Chondrocyte (in vitro differentiated cells): ENCODE measurements around the gene TMEM19. TPM values are rescaled to one million over a fixed set of nuclear protein-coding genes. Genes with fewer than 3 reads are reported as not detected.

Experiments
- DNase-seq: peaks from one replicate; pipeline ENCODE4 v3.0.0; 2021; ENCODE audit warnings: mixed read lengths, low spot score
- H3K27ac Mint-ChIP-seq: one replicate; pipeline ENCODE4 v1.8.0; 2021; ENCODE audit warnings: mild to moderate bottlenecking, moderate library complexity, mixed read lengths; ENCODE audit not compliant: unreplicated experiment
- H3K27me3 Mint-ChIP-seq: 2 replicates; pipeline ENCODE4 v1.8.0; 2021; ENCODE audit warnings: low read depth, mixed read lengths
- H3K36me3 Mint-ChIP-seq: 2 replicates; pipeline ENCODE4 v1.8.0; 2021; ENCODE audit warnings: low read depth, mixed read lengths
- H3K4me1 Mint-ChIP-seq: 2 replicates; pipeline ENCODE4 v1.8.0; 2021; ENCODE audit warnings: low read depth, mild to moderate bottlenecking, mixed read lengths
- H3K4me3 Mint-ChIP-seq: one replicate; pipeline ENCODE4 v1.8.0; 2021; ENCODE audit warnings: mild to moderate bottlenecking, moderate library complexity, mixed read lengths; ENCODE audit not compliant: unreplicated experiment
- H3K9me3 Mint-ChIP-seq: 2 replicates; pipeline ENCODE4 v1.8.0; 2021; ENCODE audit warnings: low read depth, mixed read lengths
- long read RNA-seq: library from polyadenylated mRNA; stranded (forward); transcript quantifications from one replicate; pipeline ENCODE4 v2.0.0, GENCODE V29; 2021
- total RNA-seq: library from RNA; stranded (reverse); gene quantifications from 3 replicates; pipeline ENCODE4 v1.2.1, GENCODE V29; 2021
- TF ChIP-seq, protein P1 (sequence below): fragments of 200-600 bp; sonication (generic); IDR thresholded peaks from 2 replicates; pipeline ENCODE4 v1.5.0; 2021; ENCODE audit warnings: antibody characterized with exemption, mild to moderate bottlenecking, moderate library complexity

The TMEM19 gene
- total RNA-seq: 25.7 to 35.0 TPM (median 27.5 TPM) in 3 replicates
- long read RNA-seq, full-length matches to known transcripts: 20 of 36 reads
- long read RNA-seq, partial matches to known transcripts: 0 of 36 reads
- long read RNA-seq, other reads (novel, unspliced or antisense): 16 of 36 reads

DNA sequence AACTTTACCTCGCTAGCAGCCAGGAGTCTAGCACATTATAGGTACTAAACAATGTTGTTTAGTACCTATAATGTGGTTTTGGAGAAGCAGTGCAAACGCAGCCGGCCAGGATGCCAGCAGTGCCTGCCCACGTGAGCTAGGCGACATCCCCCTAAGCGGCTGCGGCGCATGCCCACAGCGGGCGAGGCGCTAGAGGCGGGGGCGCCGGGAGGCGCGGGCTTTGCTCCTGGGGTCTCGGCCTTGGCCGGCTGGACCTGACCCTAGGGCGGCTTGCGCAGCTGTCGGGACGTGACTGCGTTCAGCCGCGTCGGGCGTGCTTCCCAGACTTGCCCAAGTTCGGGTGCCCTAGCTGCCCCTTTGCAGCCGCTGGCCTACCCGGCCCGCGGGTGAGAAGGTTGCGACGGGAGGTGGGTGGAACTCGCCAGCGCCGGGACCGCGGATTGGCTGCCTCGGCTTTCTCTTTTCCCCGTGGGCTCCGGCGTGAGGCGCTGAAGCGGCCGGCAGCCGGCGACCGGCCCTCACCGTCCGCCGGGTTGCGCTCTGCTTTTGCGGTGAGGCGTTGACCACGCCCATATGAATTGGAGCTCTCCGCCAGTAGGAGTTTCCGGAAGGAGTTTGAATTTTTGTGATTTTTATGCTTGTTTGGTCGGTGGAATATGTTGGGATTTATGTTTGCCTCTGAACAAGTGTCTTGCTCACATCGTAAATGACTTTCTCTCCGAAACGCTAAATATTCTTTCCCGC lies at the start of gene TMEM19:
Gene TMEM19, plus strand, starts transcription at position 169 of the 744 bp plus-strand sequence. CDS start 599 bp downstream, outside the sequence.
- no peaks in the 10 kb centered on the region for H3K9me3 Mint-ChIP-seq
- H3K27ac Mint-ChIP-seq: peak within 1 kb of the TSS; percentile 85
- peaks cover 26% of the 10 kb centered on the region for H3K4me1 Mint-ChIP-seq
- H3K36me3 Mint-ChIP-seq: no peaks in the 10 kb centered on the region
- H3K27me3 Mint-ChIP-seq: no peaks in the 10 kb centered on the region
- peak; percentile 96 for DNase-seq
- TF ChIP-seq, protein P1, sequence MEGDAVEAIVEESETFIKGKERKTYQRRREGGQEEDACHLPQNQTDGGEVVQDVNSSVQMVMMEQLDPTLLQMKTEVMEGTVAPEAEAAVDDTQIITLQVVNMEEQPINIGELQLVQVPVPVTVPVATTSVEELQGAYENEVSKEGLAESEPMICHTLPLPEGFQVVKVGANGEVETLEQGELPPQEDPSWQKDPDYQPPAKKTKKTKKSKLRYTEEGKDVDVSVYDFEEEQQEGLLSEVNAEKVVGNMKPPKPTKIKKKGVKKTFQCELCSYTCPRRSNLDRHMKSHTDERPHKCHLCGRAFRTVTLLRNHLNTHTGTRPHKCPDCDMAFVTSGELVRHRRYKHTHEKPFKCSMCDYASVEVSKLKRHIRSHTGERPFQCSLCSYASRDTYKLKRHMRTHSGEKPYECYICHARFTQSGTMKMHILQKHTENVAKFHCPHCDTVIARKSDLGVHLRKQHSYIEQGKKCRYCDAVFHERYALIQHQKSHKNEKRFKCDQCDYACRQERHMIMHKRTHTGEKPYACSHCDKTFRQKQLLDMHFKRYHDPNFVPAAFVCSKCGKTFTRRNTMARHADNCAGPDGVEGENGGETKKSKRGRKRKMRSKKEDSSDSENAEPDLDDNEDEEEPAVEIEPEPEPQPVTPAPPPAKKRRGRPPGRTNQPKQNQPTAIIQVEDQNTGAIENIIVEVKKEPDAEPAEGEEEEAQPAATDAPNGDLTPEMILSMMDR: peak; percentile 67
- peak within 1 kb of the TSS; percentile 78 for H3K4me3 Mint-ChIP-seq

DNA sequence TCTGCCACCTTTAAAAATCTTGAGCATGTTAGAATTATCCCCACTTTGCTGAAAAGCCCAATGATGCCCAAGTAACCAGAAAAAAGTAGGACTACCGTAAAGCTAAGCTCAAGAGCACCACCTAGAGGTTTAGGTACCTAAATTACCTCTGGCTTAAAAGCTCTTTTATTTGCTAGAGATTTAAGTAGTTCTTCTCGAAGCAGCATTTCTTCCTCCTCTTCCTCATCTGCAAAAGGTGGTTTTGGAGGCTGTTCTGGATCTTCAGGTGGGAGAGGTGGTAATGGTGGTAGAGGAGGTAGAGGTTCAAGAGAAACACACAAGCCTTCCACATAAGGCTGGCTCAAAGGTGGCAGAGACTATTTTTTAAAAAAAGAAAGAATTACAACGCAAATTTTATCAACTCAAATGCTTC lies 49.2 kb upstream of the TMEM19 start:
- peaks cover 39% of the 10 kb centered on the region for H3K36me3 Mint-ChIP-seq
- H3K9me3 Mint-ChIP-seq: no peaks in the 10 kb centered on the region
- peak overlapping the region; percentile 74 for H3K27ac Mint-ChIP-seq
- H3K27me3 Mint-ChIP-seq: no peaks in the 10 kb centered on the region
- no peak overlapping the region for H3K4me3 Mint-ChIP-seq
- DNase-seq: no peak
- TF ChIP-seq, protein P1: peak; percentile 91
- H3K4me1 Mint-ChIP-seq: peaks cover 28% of the 10 kb centered on the region

DNA sequence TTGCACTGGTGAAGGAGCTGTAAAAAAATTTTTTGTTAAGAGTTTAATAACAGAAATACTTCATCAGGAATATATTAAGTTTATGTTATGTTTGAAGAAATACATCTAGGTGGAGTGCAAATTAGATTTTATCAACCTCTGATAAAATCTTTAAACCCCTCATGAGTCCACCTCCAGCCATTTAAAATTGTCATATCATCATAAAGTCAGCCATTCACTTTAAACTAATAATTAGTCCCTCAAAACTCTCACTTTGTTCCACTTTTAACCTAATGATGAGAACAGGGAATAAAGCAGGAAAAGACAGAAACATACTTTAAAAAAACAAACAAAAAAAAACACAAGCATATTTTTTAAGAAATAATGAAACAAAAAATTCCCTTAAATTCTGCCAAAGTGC lies 47.4 kb upstream of the TMEM19 start:
- Mint-ChIP-seq H3K4me3 (no peak overlapping the region), H3K9me3 (no peaks in the 10 kb centered on the region), H3K27me3 (no peaks in the 10 kb centered on the region), H3K4me1 (peaks cover 36% of the 10 kb centered on the region), H3K36me3 (peaks cover 32% of the 10 kb centered on the region), H3K27ac (peak overlapping the region; percentile 36)
- TF ChIP-seq, protein P1: no peak
- DNase-seq: no peak

DNA sequence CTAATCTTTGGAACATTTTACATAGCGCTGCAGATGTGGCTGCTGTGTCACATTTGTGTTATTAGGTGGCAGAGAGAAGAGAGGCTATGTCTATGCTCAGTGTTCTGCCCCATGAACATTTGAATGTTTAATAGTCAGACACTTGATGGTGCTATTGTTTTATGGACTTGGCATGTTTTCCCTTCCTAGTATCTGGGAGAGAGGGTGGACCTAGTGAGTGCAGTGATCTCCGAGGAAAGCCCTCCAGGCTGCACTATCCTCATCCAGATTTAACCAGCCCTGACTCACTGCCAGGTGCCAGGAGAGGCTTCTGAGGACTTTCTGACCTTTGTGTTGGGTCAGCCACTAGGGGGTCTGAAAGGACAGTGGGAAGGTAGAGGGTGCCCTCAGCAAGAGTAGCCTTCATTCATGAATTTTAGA lies 46.5 kb upstream of the TMEM19 start:
- Mint-ChIP-seq H3K27ac (no peak overlapping the region), H3K36me3 (peaks cover 33% of the 10 kb centered on the region), H3K4me1 (peaks cover 36% of the 10 kb centered on the region), H3K27me3 (no peaks in the 10 kb centered on the region), H3K9me3 (no peaks in the 10 kb centered on the region), H3K4me3 (no peak overlapping the region)
- TF ChIP-seq, protein P1: peak; percentile 25
- DNase-seq: no peak

DNA sequence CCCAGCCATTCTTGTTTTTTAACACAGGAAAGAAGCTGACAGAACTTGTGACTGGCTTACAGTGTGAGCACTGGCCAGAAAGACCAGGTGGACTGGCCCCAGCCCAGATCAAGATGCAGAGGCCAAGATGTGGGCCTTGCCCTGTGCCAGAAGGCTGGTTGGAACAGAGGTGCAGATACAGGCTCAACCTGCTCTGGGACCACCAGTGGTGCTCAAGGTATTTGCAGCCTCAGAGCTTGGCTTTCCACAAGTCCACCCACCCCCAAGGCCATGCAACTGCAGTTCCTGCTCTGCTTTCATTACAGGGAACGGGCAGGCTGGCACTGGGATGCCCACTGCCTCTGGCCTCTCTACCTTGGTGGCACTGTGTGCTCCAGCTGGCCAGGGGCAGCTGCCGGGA lies 45.6 kb upstream of the TMEM19 start:
- TF ChIP-seq, protein P1: no peak
- H3K4me1 Mint-ChIP-seq: peaks cover 36% of the 10 kb centered on the region
- peak; percentile 50 for DNase-seq
- H3K36me3 Mint-ChIP-seq: peaks cover 31% of the 10 kb centered on the region
- no peak overlapping the region for H3K27ac Mint-ChIP-seq
- no peaks in the 10 kb centered on the region for H3K9me3 Mint-ChIP-seq
- no peak overlapping the region for H3K4me3 Mint-ChIP-seq
- no peaks in the 10 kb centered on the region for H3K27me3 Mint-ChIP-seq
